T follicular helper cell (primary cell): Measurements from ENCODE around the gene KNOP1.
"Not testable (repeated sequence)": the region's sequence is repeated elsewhere in the genome, so short reads cannot be mapped to it uniquely, and the experiment has no call there.

Source experiments
- DNase-seq: peaks from one replicate; pipeline ENCODE4 v3.0.0-alpha.2; 2020; ENCODE audit warnings: low read depth

KNOP1 gene

DNA sequence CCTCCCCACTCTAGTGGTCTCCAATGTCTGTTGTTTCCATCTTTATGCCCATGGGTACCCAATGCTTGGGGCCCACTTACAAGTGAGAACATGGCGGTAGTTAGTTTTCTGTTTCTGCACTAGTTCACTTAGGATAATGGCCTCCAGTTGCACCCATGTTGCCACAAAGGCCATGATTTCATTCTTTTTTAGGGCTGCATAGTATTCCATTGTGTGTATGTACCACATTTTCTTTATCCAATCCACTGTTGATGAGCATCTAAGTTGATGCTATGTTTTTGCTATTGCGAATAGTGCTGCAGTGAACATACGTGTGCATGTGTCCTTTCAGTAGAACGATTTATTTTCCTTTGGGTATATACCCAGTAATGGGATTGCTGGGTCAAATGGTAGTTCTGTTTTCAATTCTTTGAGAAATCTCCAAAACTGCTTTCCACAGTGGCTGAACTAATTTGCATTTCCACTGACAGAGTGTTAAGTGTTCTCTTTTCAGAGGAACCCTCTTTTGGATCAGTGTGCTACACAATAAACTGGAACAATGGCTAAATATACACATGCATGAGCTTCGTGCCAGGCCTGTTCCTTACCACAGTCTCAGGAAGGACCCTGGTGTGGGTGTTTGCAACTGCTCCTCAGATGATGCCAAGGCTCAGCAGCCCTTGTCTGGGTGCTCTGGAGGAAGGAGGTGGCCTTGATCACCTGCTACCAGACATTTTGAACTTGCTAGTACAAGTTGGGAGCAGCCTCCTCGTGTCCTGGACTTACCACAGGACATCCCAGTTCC, 34.4 kb downstream of the KNOP1 start:
- DNase-seq: no peak

- DNase-seq: no peak
These were observed 36.4 kb downstream of the KNOP1 start for GRCh38 chr16:19681637-19682036.

DNA sequence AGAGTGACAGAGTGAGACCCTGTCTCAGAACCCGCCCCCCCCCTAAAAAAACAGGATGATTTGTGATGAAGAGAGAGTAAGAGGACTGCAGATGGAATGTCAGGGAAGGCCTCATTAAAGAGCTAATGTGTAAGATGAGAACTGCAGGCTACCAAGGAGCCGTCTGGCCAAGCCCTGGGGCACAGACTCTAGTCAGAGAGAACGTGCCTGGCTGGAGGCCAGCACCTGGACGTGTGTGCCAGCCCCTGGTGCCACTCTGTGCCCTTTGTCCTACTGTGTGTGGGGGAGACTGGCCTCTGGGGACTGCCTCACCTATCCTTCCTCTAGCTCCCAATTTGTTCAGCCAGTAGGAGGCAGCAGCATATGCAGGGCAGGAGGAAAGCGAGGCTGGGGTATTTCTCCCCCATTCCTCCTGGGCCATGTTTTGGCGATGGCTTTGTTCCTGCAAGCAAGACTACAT, 37.1 kb downstream of the KNOP1 start:
- DNase-seq: no peak

DNA sequence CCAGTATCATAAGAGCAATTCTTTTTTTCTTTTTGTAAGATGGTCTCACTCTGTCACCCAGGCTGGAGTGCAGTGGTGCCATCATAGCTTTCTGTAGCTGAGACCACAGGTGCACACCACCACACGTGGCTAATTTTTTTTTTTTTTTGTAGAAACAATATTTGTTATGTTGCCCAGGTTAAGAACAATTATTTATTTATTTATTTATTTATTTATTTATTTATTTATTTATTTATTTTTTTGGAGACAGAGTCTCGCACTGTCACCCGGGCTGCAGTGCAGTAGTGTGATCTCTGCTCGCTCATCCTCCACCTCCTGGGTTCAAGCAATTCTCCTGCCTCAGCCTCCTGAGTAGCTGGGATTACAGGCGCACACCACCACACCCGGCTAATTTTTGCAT, 38.7 kb downstream of the KNOP1 start:
- DNase-seq: not testable (repeated sequence)

DNA sequence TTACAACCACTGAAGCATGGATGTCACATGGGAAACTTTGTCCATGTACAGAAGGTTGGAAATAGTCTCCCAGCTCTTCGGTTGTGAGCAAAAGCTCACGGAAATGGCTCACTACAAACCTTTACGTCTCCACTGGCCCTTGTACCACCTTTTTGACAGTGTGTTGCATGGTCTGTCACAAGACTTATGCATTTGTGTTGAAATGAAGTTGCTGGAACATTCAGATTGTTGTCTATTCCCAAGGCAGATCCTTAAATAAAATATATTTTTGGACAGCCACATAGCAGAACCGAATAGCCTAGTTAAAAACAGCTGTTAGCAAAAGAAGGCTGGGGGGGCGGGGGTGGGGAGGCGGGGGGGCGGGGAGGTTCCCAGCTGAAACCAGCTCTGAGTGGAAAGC, 39.2 kb downstream of the KNOP1 start:
- no peak for DNase-seq

- DNase-seq: no peak
These were observed 40.6 kb downstream of the KNOP1 start for GRCh38 chr16:19677402-19677801.

DNA sequence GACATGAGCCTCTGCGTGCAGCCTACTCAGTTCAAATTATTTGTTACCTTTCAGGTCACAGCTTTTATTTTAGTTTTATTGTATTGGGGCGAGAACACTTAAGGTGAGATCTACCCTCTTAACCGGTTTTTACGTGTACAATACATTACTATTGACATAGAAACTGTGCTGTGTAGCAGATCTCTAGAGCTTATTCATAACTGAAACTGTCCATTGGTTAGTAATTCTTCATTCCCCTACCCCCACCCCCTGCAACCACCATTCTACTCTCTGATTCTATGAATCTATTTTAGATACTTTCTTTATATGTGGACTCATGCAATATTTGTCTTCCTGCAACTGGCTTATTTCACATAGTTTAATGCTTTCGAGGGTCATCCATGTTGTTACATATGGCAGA, 43.5 kb downstream of the KNOP1 start:
- DNase-seq: no peak

DNA sequence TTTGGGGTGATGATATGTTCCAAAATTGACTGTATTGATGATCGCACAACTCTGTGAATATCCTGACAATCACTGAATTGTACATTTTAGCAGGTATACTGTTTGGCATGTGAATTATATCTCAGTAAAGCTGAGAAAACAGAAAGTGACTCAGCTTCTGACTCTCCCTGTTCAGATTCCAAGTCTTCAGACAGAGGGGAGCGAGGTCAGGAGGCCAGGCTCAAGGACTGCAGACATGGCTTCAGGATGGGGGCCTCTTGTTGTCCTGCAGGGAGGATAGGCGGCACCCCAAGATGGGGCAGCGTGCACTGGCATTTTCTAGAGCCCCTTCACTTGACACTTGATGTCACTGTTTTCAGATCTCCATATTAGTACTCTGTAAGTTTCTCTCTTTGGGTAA, 45.6 kb downstream of the KNOP1 start:
- DNase-seq: no peak

DNA sequence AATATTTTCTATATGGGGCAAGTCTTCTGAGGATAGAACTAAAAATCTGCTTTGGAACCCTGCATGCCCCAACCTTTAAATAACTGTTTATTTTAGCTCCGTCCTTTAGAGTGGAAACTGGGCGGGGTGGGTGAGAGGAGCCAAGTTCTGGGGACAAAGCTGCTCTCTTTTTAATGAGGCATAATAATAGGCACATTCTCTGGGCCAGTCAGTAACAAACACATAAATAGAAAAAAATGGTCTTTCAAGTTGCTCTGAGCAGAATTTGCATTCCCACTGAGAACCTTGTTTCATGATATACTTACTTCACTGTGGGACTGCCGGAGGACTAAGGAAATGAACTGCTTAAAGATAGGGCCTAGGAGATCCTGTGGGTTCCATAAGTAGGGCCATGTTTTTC, 51.5 kb downstream of the KNOP1 start:
- no peak for DNase-seq

- DNase-seq: not testable (repeated sequence)
These were observed 52.7 kb downstream of the KNOP1 start for GRCh38 chr16:19665313-19665712.

GRCh38 chr16:19664166-19664565, 53.9 kb downstream of the KNOP1 start:
- no peak for DNase-seq

- no peak for DNase-seq
These were observed 55.7 kb downstream of the KNOP1 start for GRCh38 chr16:19662351-19662750.

DNA sequence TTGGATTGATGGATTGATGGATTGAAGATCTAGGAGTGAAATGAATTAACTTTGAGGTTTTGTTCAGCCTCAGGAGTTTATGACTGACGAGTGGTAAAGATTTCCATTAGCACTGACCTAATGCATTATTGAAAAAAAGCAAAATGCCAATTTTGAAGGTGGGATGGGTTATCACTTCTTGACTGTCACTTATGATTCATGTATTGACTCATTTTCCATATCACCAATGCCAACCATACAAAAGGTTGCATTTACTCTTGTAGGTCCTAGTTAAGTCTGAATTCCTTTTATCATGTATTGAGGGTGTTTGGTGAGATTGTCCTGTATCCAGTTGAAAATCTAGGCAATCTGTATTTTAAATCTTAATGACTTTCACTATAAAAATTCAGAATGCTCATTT, 57.6 kb downstream of the KNOP1 start:
- DNase-seq: no peak

DNA sequence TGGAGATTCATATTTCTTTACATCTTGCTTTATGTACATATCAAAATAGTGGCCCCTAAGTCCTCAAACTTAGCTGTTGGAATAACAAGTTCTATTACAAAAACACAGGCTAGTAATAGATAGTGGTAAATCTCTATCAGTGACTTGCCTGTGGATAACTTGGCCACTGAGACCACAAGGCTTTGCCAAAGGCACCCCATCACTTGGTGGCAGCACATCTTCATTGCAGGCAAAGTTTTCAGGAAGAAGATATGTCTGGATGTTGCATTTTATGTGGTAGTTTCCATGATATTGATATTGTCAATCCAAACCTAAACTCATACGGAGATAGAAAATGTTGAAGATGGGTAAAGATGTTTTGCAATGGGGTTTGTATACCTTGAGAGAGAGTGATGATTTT, 58.5 kb downstream of the KNOP1 start:
- DNase-seq: no peak

- DNase-seq: no peak
These were observed 60.2 kb downstream of the KNOP1 start for GRCh38 chr16:19657831-19658230.

- DNase-seq: no peak
These were observed 62.7 kb downstream of the KNOP1 start for GRCh38 chr16:19655242-19655777.

DNA sequence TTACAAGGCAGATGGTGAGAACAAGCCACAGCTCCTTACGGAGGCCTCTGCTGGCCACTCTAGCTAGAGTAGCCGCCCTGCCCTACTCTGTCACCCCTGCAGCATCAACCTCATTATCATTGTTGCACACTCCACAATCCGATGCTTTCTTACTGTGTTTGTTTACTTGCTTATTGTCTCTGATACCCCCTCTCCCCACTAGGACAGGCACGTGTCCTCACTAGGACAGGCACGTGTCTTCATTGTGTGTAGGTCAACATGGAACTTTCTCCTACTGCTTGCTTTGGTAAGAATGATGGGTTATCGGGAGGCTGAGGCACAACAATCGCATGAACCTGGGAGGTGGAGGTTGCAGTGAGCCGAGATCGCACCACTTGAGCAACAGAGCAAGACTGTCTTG, 63.9 kb downstream of the KNOP1 start:
- DNase-seq: no peak
